Liver (tissue), 3 donors: ENCODE data around the gene DEDD2.
"Not testable (repeated sequence)": the region's sequence is repeated elsewhere in the genome, so short reads cannot be mapped to it uniquely, and the experiment has no call there.

Source experiments
- ATF3 ChIP-seq: IDR thresholded peaks from 2 replicates; pipeline ENCODE4 v1.6.1; 2016; ENCODE audit warnings: antibody characterized with exemption
- CTCF ChIP-seq: fragments of 150-350 bp; IDR thresholded peaks from 2 replicates; pipeline ENCODE4 v1.5.1; 2017; ENCODE audit warnings: improper control_type of control experiment, low read depth, low read length; ENCODE audit not compliant: missing input control
- FOXA1 ChIP-seq: IDR thresholded peaks from 2 replicates; pipeline ENCODE4 v1.6.1; 2016; ENCODE audit warnings: antibody characterized with exemption
- GABPA ChIP-seq, 2 donors: IDR thresholded peaks in 1 of 2; conservative IDR thresholded peaks in 1 of 2; 2 replicates each; pipeline ENCODE4 v1.6.1; 2016; ENCODE audit warnings: antibody characterized with exemption in 2 of 2, mild to moderate bottlenecking in 1 of 2, moderate library complexity in 1 of 2
- HNF4G ChIP-seq: IDR thresholded peaks from 2 replicates; pipeline ENCODE4 v1.6.1; 2016; ENCODE audit warnings: antibody characterized with exemption
- JUND ChIP-seq, 2 donors: IDR thresholded peaks; 2 replicates each; pipeline ENCODE4 v1.6.1; 2016; ENCODE audit warnings: antibody characterized with exemption in 2 of 2
- MAX ChIP-seq: IDR thresholded peaks from 2 replicates; pipeline ENCODE4 v1.6.1; 2016; ENCODE audit warnings: antibody characterized with exemption
- RAD21 ChIP-seq, 2 donors: IDR thresholded peaks; 2 replicates each; pipeline ENCODE4 v1.6.1; 2016; ENCODE audit warnings: antibody characterized with exemption in 2 of 2, mild to moderate bottlenecking in 2 of 2
- REST ChIP-seq: IDR thresholded peaks from 2 replicates; pipeline ENCODE4 v1.6.1; 2016; ENCODE audit warnings: antibody characterized with exemption, mild to moderate bottlenecking
- RXRA ChIP-seq, 2 donors: IDR thresholded peaks; 2 replicates each; pipeline ENCODE4 v1.6.1; 2017 to 2018; ENCODE audit warnings: antibody characterized with exemption in 2 of 2, mild to moderate bottlenecking in 1 of 2
- SP1 ChIP-seq: IDR thresholded peaks from 2 replicates; pipeline ENCODE4 v1.6.1; 2018; ENCODE audit warnings: antibody characterized with exemption, mild to moderate bottlenecking
- TAF1 ChIP-seq: conservative IDR thresholded peaks from 2 replicates; pipeline ENCODE4 v1.6.1; 2016; ENCODE audit warnings: antibody characterized with exemption, mild to moderate bottlenecking
- YY1 ChIP-seq: IDR thresholded peaks from 2 replicates; pipeline ENCODE4 v1.6.1; 2016; ENCODE audit warnings: antibody characterized with exemption, mild to moderate bottlenecking
- ZBTB33 ChIP-seq: IDR thresholded peaks from 2 replicates; pipeline ENCODE4 v1.6.1; 2016; ENCODE audit warnings: antibody characterized with exemption
- donor health status: healthy.
- donor health status: healthy.

- not testable (repeated sequence) for TF ChIP-seq CTCF; YY1; RAD21 (IDR thresholded peaks at IDR 0.05); GABPA (IDR thresholded peaks at IDR 0.05 in 1 of 2, conservative IDR thresholded peaks at IDR 0.05 in 1 of 2); REST; ATF3; MAX; FOXA1; RXRA (IDR thresholded peaks at IDR 0.05); TAF1; SP1; HNF4G; JUND (IDR thresholded peaks at IDR 0.05); ZBTB33
Measured at GRCh38 chr19:42257842-42258241, 40.4 kb upstream of the DEDD2 start.
